ENCODE results near the gene PRKCQ. TPM values are rescaled to one million over a fixed set of nuclear protein-coding genes. Genes with fewer than 3 reads are reported as not detected.

The PRKCQ gene
- total and polyA plus RNA-seq, 2 experiments from 2014 or later = 0.43 to 0.97 TPM

GRCh38 chr10:6610647-6611046 is 30.6 kb upstream of the PRKCQ start:
- Histone ChIP-seq H3K36me3 (replicated peaks; ENCODE audit: insufficient read depth, low read depth) (no peaks in the 10 kb centered on the region), H3K9me2 (replicated peaks; ENCODE audit: insufficient read depth) (no peaks in the 10 kb centered on the region), H4K20me1 (ENCODE audit: insufficient read depth, poor library complexity, severe bottlenecking) (no peaks in the 10 kb centered on the region), H3K4me3 (no peak overlapping the region), H3K4me2 (no peak overlapping the region), H3K4me1 (ENCODE audit: insufficient read depth) (no peaks in the 10 kb centered on the region), H3K27ac (no peak overlapping the region), H3K27me3 (no peaks in the 10 kb centered on the region), H2AFZ (no peak overlapping the region), H3K79me2 (no peaks in the 10 kb centered on the region), H3K9me3 (ENCODE audit: low read depth) (no peaks in the 10 kb centered on the region)
- no peak for TF ChIP-seq EZH2phosphoT487 (IDR thresholded peaks at IDR 0.05; ENCODE audit: low read depth, severe bottlenecking, unreplicated experiment)
- no peak for DNase-seq (ENCODE audit: low spot score)

DNA sequence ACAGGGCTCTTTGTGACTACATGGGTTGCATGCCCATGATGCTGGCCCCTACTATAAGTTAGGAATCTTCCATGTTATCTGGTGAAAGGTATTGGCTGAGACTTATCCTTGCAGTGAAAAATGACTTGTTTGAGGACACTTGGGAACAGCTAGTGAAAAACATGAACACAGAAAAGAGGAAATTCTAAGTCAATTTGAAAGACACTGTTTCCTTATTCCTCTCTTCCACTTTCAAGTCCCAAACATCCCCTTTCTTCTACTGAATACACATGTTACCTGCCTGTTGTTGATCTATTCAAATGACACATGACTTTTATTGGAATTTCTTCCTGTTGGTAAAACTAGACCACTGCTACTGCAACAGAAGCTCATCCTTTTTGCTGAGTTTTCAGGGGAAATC is 29.5 kb upstream of the PRKCQ start:
- H4K20me1 ChIP-seq (ENCODE audit: insufficient read depth, poor library complexity, severe bottlenecking) = no peaks in the 10 kb centered on the region
- no peak overlapping the region for H3K4me3 ChIP-seq
- TF ChIP-seq EZH2 (IDR thresholded peaks at IDR 0.05; ENCODE audit: borderline replicate concordance) (no peak), EZH2phosphoT487 (IDR thresholded peaks at IDR 0.05; ENCODE audit: low read depth, severe bottlenecking, unreplicated experiment) (no peak)
- TF ChIP-seq, protein P1, sequence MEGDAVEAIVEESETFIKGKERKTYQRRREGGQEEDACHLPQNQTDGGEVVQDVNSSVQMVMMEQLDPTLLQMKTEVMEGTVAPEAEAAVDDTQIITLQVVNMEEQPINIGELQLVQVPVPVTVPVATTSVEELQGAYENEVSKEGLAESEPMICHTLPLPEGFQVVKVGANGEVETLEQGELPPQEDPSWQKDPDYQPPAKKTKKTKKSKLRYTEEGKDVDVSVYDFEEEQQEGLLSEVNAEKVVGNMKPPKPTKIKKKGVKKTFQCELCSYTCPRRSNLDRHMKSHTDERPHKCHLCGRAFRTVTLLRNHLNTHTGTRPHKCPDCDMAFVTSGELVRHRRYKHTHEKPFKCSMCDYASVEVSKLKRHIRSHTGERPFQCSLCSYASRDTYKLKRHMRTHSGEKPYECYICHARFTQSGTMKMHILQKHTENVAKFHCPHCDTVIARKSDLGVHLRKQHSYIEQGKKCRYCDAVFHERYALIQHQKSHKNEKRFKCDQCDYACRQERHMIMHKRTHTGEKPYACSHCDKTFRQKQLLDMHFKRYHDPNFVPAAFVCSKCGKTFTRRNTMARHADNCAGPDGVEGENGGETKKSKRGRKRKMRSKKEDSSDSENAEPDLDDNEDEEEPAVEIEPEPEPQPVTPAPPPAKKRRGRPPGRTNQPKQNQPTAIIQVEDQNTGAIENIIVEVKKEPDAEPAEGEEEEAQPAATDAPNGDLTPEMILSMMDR (IDR thresholded peaks at IDR 0.05; ENCODE audit: poor library complexity) = no peak
- no peaks in the 10 kb centered on the region for H3K4me1 ChIP-seq (ENCODE audit: insufficient read depth)
- H3K27me3 ChIP-seq = peaks cover 2% of the 10 kb centered on the region
- no peak overlapping the region for H3K27ac ChIP-seq
- H3K36me3 ChIP-seq (replicated peaks; ENCODE audit: insufficient read depth, low read depth) = no peaks in the 10 kb centered on the region
- no peak overlapping the region for H3K4me2 ChIP-seq
- H3K79me2 ChIP-seq = no peaks in the 10 kb centered on the region
- no peaks in the 10 kb centered on the region for H3K9me2 ChIP-seq (replicated peaks; ENCODE audit: insufficient read depth)
- no peak for DNase-seq (ENCODE audit: low spot score)
- no peak overlapping the region for H2AFZ ChIP-seq
- no peaks in the 10 kb centered on the region for H3K9me3 ChIP-seq (ENCODE audit: low read depth)

GRCh38 chr10:6607778-6608177 is 27.7 kb upstream of the PRKCQ start:
- WGBS (ENCODE audit: low lambda C conversion rate, missing lambda C conversion rate) = 81% methylated on average over 2 of the region's 2 CpGs
- H3K9me2 ChIP-seq (replicated peaks; ENCODE audit: insufficient read depth) = no peaks in the 10 kb centered on the region
- no peaks in the 10 kb centered on the region for H4K20me1 ChIP-seq (ENCODE audit: insufficient read depth, poor library complexity, severe bottlenecking)
- TF ChIP-seq EZH2 (IDR thresholded peaks at IDR 0.05; ENCODE audit: borderline replicate concordance) = no peak
- TF ChIP-seq EZH2phosphoT487 (IDR thresholded peaks at IDR 0.05; ENCODE audit: low read depth, severe bottlenecking, unreplicated experiment) = no peak
- TF ChIP-seq, protein P1 (IDR thresholded peaks at IDR 0.05; ENCODE audit: poor library complexity) = no peak
- H3K4me3 ChIP-seq = no peak overlapping the region
- H3K79me2 ChIP-seq = no peaks in the 10 kb centered on the region
- no peak overlapping the region for H3K27ac ChIP-seq
- H3K9me3 ChIP-seq (ENCODE audit: low read depth) = no peaks in the 10 kb centered on the region
- H3K4me2 ChIP-seq = no peak overlapping the region
- H3K27me3 ChIP-seq = peaks cover 19% of the 10 kb centered on the region
- no peak for DNase-seq (ENCODE audit: low spot score)
- H3K36me3 ChIP-seq (replicated peaks; ENCODE audit: insufficient read depth, low read depth) = no peaks in the 10 kb centered on the region
- no peak overlapping the region for H2AFZ ChIP-seq
- no peaks in the 10 kb centered on the region for H3K4me1 ChIP-seq (ENCODE audit: insufficient read depth)

GRCh38 chr10:6607182-6607581 is 27.1 kb upstream of the PRKCQ start:
- Histone ChIP-seq H3K79me2 (no peaks in the 10 kb centered on the region), H3K36me3 (replicated peaks; ENCODE audit: insufficient read depth, low read depth) (no peaks in the 10 kb centered on the region), H3K9me2 (replicated peaks; ENCODE audit: insufficient read depth) (no peaks in the 10 kb centered on the region), H4K20me1 (ENCODE audit: insufficient read depth, poor library complexity, severe bottlenecking) (no peaks in the 10 kb centered on the region), H3K4me1 (ENCODE audit: insufficient read depth) (no peaks in the 10 kb centered on the region), H3K4me3 (no peak overlapping the region), H3K27ac (no peak overlapping the region), H2AFZ (no peak overlapping the region), H3K9me3 (ENCODE audit: low read depth) (no peaks in the 10 kb centered on the region), H3K4me2 (no peak overlapping the region), H3K27me3 (peaks cover 19% of the 10 kb centered on the region)
- TF ChIP-seq, protein P1 (IDR thresholded peaks at IDR 0.05; ENCODE audit: poor library complexity) = no peak
- TF ChIP-seq EZH2 (IDR thresholded peaks at IDR 0.05; ENCODE audit: borderline replicate concordance) (no peak), EZH2phosphoT487 (IDR thresholded peaks at IDR 0.05; ENCODE audit: low read depth, severe bottlenecking, unreplicated experiment) (no peak)
- 88% methylated on average over 3 of the region's 3 CpGs for WGBS (ENCODE audit: low lambda C conversion rate, missing lambda C conversion rate)
- no peak for DNase-seq (ENCODE audit: low spot score)

All from hepatocyte (in vitro differentiated cells).